HG03039 (cell line): ENCODE data around the gene MAB21L2.

Experiments
- ATAC-seq: cut with Tn5 transposase; IDR thresholded peaks from one replicate; pipeline ENCODE4 v1.9.1; 2021; ENCODE audit warnings: mild to moderate bottlenecking, moderate library complexity; ENCODE audit not compliant: unreplicated experiment

The MAB21L2 gene

DNA sequence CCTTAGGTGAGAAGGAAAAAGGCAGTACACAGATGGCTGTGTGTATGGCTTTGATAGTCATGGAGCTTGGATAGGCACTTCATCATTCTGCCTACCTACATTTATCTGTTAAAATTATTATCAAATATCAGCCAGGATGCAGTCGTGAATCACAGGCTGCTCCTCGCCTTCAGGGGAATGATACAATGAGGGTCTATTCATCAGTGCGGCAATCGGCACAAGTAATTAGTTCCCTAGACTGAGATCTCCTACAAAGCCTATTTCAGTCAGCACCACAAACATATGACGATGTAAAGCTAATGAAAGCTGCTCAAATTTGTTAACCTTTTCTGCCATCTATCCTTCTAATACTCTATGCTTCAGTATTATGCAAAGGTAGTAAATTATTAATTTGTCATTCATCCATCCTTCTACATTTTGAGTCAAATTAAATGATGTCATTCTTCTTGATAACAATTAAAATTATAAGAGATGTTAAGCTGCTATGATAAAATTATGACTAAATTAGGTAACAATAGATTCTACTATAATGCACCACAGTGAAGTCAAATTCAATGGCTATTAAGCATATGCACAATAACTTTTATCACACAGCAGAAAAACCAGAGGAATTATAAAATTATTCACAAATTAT is 19.0 kb downstream of the MAB21L2 start:
- no peak for ATAC-seq

- ATAC-seq, result no peak
Observed at GRCh38 chr4:150609131-150609530, 27.2 kb downstream of the MAB21L2 start.

- no peak for ATAC-seq
Observed at GRCh38 chr4:150619042-150619441, 37.1 kb downstream of the MAB21L2 start.

DNA sequence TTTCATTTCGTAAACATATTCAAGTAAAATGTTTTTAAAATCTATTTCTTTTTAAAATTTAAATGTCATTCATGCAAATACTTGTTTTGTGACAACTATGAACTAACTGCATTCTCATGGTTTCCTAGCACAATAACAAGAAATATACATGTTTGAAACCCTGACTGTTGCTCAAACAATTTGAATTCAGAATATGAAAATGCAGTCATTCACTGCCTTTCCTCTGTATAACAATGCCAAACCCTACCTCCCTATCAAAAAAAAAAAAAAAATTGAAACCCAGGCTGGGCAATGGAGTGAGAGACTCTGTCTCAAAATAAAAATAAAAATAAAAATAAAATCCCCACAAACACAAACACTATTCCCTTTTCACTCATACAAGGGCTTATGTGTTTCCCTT is 42.1 kb downstream of the MAB21L2 start:
- ATAC-seq, result no peak

DNA sequence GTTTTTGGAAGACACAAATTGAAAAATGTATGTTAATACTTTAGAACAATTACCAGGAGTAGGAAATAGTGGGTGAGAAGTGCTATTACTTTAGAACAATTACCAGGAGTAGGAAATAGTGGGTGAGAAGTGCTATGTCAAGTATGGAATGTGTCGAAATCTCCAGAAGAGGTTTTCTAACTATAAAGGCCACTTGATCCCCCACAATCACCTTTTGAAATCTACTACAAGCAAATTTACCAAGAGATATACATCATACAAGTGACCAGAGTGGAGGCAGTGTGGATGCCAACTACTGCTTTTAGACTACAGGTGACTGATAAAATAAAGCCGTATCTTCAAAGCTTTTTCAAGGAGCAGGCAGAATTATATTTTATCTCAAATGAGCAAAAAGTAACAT is 43.1 kb downstream of the MAB21L2 start:
- no peak for ATAC-seq

GRCh38 chr4:150628073-150628472 is 46.1 kb downstream of the MAB21L2 start:
- no peak for ATAC-seq

GRCh38 chr4:150632639-150633038 is 50.7 kb downstream of the MAB21L2 start:
- ATAC-seq, result no peak
